Caco-2 (cell line): ENCODE data around the gene FUNDC2. TPM values are rescaled to one million over a fixed set of nuclear protein-coding genes. Genes with fewer than 3 reads are reported as not detected.

ENCODE experiments used
- BruUV-seq: library from RNA; stranded (reverse); fragments of 400-500 nt; replicated peaks from 2 replicates; lab custom pipeline; 2021; lab: Mats Ljungman, UMichigan
- CTCF ChIA-PET: fragments of 300-600 bp; sonication (Branson Sonifier 250); formaldehyde crosslinking; loops from one replicate; lab custom pipeline; 2022; ENCODE audit warnings: antibody characterized with exemption; lab: Charles Lee
- POLR2A ChIA-PET: fragments of 300-600 bp; sonication (Branson Sonifier 250); formaldehyde crosslinking; loops from one replicate; lab custom pipeline; 2022; ENCODE audit warnings: antibody characterized with exemption; lab: Charles Lee
- DNase-seq, 2 experiments: peaks; one replicate each; pipeline versions ENCODE4 v3.0.0 to v3.0.0-alpha.2; 2020 to 2022
- H3K27me3 ChIP-seq: replicated peaks from 2 replicates; pipeline ENCODE4 v1.6.0; 2011; ENCODE audit warnings: low read length; ENCODE audit not compliant: control insufficient read depth, insufficient read depth
- H3K36me3 ChIP-seq: 2 replicates; pipeline ENCODE4 v1.5.1; 2011; ENCODE audit warnings: low read length; ENCODE audit not compliant: control insufficient read depth, insufficient read depth
- H3K4me1 ChIP-seq: fragments of 250-450 bp; sonication (Bioruptor Pico); 2 replicates; pipeline ENCODE4 v1.5.1; 2020; ENCODE audit warnings: mild to moderate bottlenecking
- H3K4me3 ChIP-seq: 2 replicates; pipeline ENCODE4 v1.5.1; 2011; ENCODE audit warnings: low read depth, mild to moderate bottlenecking, control low read depth, low read length
- H3K9me3 ChIP-seq: fragments of 250-450 bp; sonication (Bioruptor Pico); 2 replicates; pipeline ENCODE4 v1.5.1; 2020; ENCODE audit warnings: mild to moderate bottlenecking, moderate library complexity
- H3K27ac Mint-ChIP-seq: one replicate; pipeline ENCODE4 v1.8.0; 2022; ENCODE audit warnings: mixed read lengths; ENCODE audit not compliant: unreplicated experiment
- H3K27me3 Mint-ChIP-seq: one replicate; pipeline ENCODE4 v1.8.0; 2022; ENCODE audit warnings: mixed read lengths; ENCODE audit not compliant: insufficient read depth, unreplicated experiment
- H3K36me3 Mint-ChIP-seq: one replicate; pipeline ENCODE4 v1.8.0; 2022; ENCODE audit warnings: mild to moderate bottlenecking, mixed read lengths; ENCODE audit not compliant: insufficient read depth, unreplicated experiment
- H3K4me1 Mint-ChIP-seq: one replicate; pipeline ENCODE4 v1.8.0; 2022; ENCODE audit warnings: low read depth, mixed read lengths; ENCODE audit not compliant: unreplicated experiment
- H3K4me3 Mint-ChIP-seq: one replicate; pipeline ENCODE4 v1.8.0; 2022; ENCODE audit warnings: mild to moderate bottlenecking, moderate library complexity, mixed read lengths; ENCODE audit not compliant: unreplicated experiment
- H3K9me3 Mint-ChIP-seq: one replicate; pipeline ENCODE4 v1.8.0; 2022; ENCODE audit warnings: mixed read lengths; ENCODE audit not compliant: unreplicated experiment
- intact Hi-C: fragments of 100-400 bp; cut with micrococcal nuclease; formaldehyde crosslinking; loops from one replicate; pipeline ENCODE4 v1.10.0; 2022; ENCODE audit not compliant: unreplicated experiment
- total RNA-seq: library from RNA; stranded (reverse); gene quantifications from 2 replicates; pipeline ENCODE4 v1.2.3, GENCODE V29; 2022
- TF ChIP-seq, protein P1 (sequence below), 2 experiments: fragments of 200-600 bp in 1 of 2; IDR thresholded peaks; 1 replicate in 1 of 2; 2 replicates in 1 of 2; pipeline versions ENCODE4 v1.5.1 to v1.8.0; 2011 to 2022; ENCODE audit warnings: antibody characterized with exemption in 1 of 2, control low read depth in 1 of 2, inconsistent platforms in 1 of 2, low read depth in 1 of 2, low read length in 1 of 2, mild to moderate bottlenecking in 1 of 2, moderate library complexity in 1 of 2; ENCODE audit not compliant: insufficient read depth in 1 of 2, severe bottlenecking in 1 of 2, unreplicated experiment in 1 of 2

FUNDC2 gene
- total RNA-seq, 1 experiment from 2014 or later: 47.3 TPM

DNA sequence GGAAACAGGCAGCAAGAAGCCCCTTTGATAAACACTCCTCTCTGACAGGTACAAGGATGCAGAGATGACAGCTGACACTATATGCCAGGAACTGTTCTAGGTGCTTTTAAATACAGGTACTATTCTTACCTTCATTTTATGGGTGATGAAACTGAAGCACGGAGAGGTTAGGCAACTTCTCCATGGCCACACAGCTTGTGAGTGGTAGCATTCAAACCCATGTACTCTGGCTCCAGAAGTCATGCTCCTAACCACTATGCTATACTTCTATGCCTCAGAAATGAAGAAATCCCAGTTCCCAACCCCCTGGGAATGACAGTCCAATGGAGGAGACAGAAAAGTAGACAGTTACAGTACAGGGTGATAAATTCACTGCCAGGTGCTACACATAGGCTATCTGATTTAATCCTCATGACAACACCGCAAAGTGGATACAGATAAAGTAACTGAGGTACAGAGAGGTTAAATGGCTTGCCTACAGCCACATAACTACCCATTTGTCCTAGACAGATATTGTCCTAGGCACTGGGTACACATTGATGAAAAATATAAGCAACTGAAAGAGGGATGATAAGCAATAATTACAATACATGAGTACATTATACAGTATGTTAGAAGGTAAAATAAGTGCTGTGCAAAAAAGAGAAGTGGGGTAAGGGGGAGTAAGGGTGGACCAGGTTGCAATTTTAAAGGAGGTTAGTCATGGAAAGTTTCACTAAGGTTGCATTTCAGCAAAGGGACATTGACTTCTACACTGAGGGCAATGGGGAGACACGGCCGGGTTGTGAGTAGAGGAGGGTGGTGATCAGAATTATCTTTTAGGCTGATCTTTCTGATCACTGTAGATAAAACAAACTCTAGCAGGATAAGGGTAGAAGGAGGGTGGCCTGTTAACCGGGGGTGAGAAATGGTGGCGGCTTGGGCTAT, 2.5 kb upstream of the FUNDC2 start:
- ChIA-PET CTCF (no interaction called here), POLR2A (no interaction called here)
- Mint-ChIP-seq H3K27me3 (no peaks in the 10 kb centered on the region), H3K4me1 (peaks cover 12% of the 10 kb centered on the region), H3K9me3 (no peaks in the 10 kb centered on the region), H3K4me3 (peak overlapping the region; percentile 58), H3K36me3 (peaks cover 4% of the 10 kb centered on the region), H3K27ac (peak overlapping the region; percentile 89)
- Histone ChIP-seq H3K9me3 (no peaks in the 10 kb centered on the region), H3K4me1 (no peaks in the 10 kb centered on the region), H3K27me3 (no peaks in the 10 kb centered on the region), H3K36me3 (no peaks in the 10 kb centered on the region), H3K4me3 (no peak overlapping the region)
- BruUV-seq: no TSS peak
- TF ChIP-seq, protein P1, sequence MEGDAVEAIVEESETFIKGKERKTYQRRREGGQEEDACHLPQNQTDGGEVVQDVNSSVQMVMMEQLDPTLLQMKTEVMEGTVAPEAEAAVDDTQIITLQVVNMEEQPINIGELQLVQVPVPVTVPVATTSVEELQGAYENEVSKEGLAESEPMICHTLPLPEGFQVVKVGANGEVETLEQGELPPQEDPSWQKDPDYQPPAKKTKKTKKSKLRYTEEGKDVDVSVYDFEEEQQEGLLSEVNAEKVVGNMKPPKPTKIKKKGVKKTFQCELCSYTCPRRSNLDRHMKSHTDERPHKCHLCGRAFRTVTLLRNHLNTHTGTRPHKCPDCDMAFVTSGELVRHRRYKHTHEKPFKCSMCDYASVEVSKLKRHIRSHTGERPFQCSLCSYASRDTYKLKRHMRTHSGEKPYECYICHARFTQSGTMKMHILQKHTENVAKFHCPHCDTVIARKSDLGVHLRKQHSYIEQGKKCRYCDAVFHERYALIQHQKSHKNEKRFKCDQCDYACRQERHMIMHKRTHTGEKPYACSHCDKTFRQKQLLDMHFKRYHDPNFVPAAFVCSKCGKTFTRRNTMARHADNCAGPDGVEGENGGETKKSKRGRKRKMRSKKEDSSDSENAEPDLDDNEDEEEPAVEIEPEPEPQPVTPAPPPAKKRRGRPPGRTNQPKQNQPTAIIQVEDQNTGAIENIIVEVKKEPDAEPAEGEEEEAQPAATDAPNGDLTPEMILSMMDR (IDR thresholded peaks at IDR 0.05; ENCODE audit: insufficient read depth in 1 of 2, low read depth in 1 of 2, low read length in 1 of 2, severe bottlenecking in 1 of 2, unreplicated experiment in 1 of 2): no peak
- DNase-seq: no peak
- intact Hi-C loops: no loop called here

DNA sequence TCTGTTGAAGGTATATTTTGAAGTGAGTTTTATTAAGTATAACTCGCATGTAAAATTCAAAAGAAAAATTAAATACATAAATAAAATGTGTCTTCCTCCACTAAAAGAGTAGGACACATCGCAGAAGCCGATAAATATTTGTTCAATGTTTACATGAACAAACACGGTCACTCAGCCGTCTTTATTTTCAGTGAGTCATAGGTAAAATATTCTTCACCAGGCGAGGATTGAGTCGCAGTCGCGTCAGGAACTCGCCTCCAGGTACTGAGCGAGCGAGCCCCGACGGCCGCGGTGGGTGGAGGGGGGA, 271 bp upstream of the FUNDC2 start:
- Histone ChIP-seq H3K4me1 (no peaks in the 10 kb centered on the region), H3K27me3 (no peaks in the 10 kb centered on the region), H3K9me3 (no peaks in the 10 kb centered on the region), H3K4me3 (peak overlapping the region; percentile 64), H3K36me3 (no peaks in the 10 kb centered on the region)
- DNase-seq: no peak
- no peaks in the 10 kb centered on the region for H3K27me3 Mint-ChIP-seq
- peak overlapping the region; percentile 76 for H3K27ac Mint-ChIP-seq
- no peaks in the 10 kb centered on the region for H3K9me3 Mint-ChIP-seq
- ChIA-PET CTCF (interaction anchor here (0.9 to 1.2 kb wide), 2 partner anchors 30 to 108 kb away, joined by 4 to 5 read pairs; no protein-coding TSS in a partner anchor), POLR2A (interaction anchor here (0.6 to 1.3 kb wide), 14 partner anchors 8 to 1467 kb away, joined by 3 to 13 read pairs (median 6); partner anchors contain the start of genes BRCC3 and DKC1)
- TSS peak; percentile 91 for BruUV-seq
- H3K4me1 Mint-ChIP-seq: peaks cover 13% of the 10 kb centered on the region
- TF ChIP-seq, protein P1 (IDR thresholded peaks at IDR 0.05; ENCODE audit: insufficient read depth in 1 of 2, low read depth in 1 of 2, low read length in 1 of 2, severe bottlenecking in 1 of 2, unreplicated experiment in 1 of 2): no peak
- H3K4me3 Mint-ChIP-seq: peak overlapping the region; percentile 74
- H3K36me3 Mint-ChIP-seq: peaks cover 5% of the 10 kb centered on the region
- intact Hi-C loops: loop anchor here (1.0 kb wide), 1 partner anchor 45 kb away; the partner anchor contains the start of genes BRCC3, CMC4 and MTCP1

DNA sequence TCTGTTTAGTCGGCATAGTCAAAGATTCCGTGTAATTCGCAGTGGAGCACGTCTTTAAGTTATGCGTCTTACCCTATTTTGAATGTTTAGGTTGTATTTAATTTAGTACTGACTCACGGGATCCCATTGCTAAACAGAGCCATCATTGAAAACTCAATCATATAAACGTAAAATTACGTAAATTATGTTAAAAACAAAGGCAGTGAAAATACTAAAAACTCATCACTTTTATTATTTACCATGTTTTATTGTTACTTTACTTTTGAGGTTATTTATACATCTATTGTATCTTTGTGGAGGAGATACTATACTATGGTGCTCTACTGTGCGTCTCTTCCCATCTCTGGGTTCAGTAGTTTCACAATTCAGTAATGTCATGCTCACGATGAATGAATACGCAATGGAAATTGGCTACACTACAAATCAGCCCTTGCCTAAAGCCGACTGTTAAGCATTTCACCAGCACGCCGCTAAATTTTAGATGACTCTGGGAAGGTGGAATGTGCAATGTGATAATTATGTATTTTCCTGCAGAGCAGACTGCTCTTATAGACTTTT, 944 bp downstream of the FUNDC2 start:
- Mint-ChIP-seq H3K27me3 (no peaks in the 10 kb centered on the region), H3K4me1 (peaks cover 13% of the 10 kb centered on the region), H3K36me3 (peaks cover 5% of the 10 kb centered on the region), H3K27ac (peak overlapping the region; percentile 76), H3K4me3 (peak overlapping the region; percentile 74), H3K9me3 (no peaks in the 10 kb centered on the region)
- peak overlapping the region; percentile 64 for H3K4me3 ChIP-seq
- BruUV-seq: TSS peak; percentile 72
- POLR2A ChIA-PET: interaction anchor here (0.9 to 1.3 kb wide), 4 partner anchors 40 to 265 kb away, joined by 4 to 6 read pairs (median 5); partner anchors contain the start of genes BRCC3 and DKC1
- CTCF ChIA-PET: interaction anchor here (1.2 kb wide), 1 partner anchor 110 kb away, joined by 4 read pairs; no protein-coding TSS in a partner anchor
- H3K9me3 ChIP-seq: no peaks in the 10 kb centered on the region
- TF ChIP-seq, protein P1 (IDR thresholded peaks at IDR 0.05; ENCODE audit: insufficient read depth in 1 of 2, low read depth in 1 of 2, low read length in 1 of 2, severe bottlenecking in 1 of 2, unreplicated experiment in 1 of 2): no peak
- H3K4me1 ChIP-seq: no peaks in the 10 kb centered on the region
- H3K36me3 ChIP-seq: no peaks in the 10 kb centered on the region
- H3K27me3 ChIP-seq: no peaks in the 10 kb centered on the region
- intact Hi-C loops: no loop called here
- no peak for DNase-seq
